ENCODE results near the gene HHIPL1.

Gene HHIPL1

DNA sequence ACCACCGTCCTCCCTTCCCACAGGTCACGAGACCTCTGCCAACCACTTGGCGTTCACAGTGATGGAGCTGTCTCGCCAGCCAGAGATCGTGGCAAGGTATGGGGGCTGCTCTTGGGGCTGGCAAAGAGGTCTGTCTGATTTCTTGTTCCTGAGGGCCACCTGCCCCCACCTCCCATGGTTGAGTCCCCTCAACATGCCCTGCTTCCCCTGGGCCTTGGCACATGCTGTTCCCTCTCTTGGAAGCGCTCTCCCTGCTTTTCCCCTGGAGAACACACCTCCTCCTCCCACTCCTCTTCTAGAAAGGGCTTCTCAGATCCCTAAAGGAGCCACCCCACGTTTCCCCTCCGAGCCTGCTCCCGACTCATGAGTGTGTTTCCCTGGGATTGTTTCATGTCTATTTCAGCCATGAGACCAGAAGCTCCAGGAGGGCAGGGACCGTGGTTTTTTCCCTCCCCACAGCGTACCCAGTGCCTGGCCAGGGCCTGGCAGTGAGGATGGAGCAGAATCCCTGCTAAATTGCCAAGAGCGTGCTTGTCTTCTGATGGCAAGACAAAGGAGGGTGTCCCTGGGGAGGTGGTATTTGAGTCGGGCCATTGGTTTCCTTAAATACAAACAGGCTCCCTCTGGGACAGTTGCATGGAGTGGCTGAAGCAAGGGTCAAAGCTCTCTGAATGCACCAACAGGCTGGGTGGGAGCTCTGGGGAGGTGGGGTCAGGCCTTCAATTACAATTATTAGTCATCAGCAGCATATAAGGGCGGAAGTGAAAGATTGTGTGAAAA lies 73.3 kb downstream of the HHIPL1 start:
- no peak for FAIRE-seq

GRCh38 chr14:99718811-99719192 lies 73.9 kb downstream of the HHIPL1 start:
- no peak for FAIRE-seq

- FAIRE-seq = no peak
Observed at GRCh38 chr14:99720941-99721791, 76.2 kb downstream of the HHIPL1 start.

DNA sequence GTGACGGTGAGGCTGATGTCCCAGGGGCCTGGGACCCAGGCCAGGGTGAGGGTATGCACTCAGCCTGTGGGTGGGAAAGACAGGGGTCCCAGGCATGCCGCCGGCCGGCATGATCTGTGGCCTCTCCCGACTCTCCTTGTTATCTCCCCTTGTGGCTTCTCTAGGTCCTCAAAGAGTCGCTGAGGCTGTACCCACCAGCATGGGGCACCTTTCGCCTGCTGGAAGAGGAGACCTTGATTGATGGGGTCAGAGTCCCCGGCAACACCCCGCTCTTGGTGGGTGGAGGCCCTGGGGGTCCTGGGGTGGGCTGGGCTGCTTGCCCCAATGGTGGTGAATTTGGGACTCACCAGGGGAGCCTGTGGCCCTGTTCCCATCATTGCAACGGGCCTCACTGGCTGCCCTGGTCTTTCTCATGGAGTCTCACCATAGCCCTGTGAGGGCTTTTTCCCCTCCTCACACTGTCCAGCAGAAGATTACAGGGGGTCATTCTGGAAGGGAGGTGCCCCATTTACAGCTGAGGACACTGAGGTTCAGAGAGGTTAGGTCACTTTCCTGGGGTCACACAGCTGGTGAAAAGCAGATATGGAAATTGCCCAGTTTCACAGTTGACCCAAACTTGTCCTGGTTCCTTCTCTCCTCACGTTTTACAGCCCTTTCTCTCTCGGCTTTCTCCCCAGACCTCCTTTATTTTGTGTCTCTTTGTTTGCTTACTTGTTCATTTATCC lies 77.0 kb downstream of the HHIPL1 start:
- FAIRE-seq = no peak

DNA sequence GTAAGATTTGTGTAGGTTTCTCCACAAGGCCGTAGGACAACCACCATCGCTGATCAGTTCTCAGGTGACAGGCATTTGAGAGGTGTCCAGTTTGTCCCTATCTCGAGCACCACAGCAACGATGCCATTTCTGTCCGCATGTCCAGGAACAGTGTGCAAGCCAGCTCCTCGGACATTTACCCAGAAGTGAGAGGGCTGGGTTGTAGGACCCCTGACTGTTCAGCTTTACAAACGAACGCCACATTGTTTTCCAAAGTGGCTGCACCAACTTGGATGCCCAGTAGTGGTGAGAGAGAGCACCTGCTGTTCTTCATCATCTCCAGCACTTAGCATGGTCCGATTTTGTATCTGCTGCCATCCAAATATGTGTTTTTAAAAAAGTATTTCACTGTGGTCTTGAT lies 77.8 kb downstream of the HHIPL1 start:
- no peak for FAIRE-seq

DNA sequence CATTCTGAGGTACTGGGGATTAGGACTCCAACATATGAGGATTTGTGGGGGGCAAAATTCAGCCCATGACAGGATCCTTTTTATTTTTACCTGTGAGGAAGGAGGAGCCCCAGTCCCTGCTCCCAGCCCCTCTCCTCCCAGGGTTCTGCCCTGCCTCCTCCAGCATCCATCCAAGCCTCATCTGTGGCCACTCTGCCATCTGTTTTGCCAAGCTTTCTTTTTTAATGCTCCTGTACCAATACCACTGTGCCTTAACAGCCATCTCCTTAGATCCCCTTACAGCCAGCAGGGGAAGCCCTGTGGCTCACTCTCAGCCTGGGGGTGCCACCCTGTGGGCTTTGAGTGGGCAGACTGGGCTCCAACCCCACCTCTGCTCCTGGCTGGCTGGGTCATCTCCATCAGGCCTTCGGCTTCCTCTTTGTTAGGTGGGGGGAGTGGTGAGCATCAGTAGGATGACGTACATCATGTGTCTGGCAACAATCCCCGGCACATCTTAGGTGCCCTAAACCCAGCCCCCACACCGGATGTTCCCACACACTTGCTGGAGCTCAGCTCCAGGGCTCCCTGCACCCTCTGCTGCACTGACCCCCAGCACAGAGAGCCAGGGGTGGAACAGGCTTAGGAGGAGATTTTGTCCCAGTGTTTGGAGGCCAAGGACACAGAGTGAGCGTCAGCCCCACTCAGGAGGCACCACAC lies 79.4 kb downstream of the HHIPL1 start:
- no peak for FAIRE-seq

DNA sequence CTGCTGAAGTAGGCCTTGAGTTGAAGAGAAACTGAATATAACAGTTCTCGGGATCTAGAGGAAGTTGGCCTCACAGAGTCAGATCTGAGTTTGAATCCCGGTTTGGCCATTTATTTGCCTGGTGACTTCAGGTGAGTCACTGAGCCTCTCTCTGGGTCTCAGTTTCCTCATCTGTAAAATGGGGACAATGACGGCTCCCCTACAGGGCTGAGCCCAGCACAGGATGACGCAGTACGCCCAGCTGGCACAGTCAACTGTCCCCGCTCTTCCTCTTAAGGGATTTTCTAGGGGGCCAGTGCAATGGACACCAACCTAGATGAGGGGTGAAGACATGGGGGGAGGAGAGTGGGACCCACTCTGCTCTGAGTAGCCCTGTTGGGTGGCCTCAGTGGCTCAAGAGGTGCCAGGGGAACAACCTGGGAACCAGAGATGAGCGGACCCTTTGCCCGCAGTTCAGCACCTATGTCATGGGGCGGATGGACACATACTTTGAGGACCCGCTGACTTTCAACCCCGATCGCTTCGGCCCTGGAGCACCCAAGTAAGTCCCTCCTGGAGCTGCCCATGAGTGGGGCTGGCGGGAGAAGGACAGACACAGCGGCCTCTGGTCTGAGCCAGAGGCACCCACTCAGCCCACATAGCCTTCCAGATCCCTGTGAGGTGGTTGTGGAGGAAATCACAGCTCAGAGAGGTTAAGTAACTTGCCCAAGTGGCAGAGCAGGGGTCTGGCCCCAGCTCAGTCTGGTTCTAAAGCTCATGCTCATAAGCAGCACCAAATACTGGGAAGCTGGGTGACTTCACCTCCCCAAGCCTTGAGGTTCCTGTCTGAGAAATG lies 80.2 kb downstream of the HHIPL1 start:
- no peak for FAIRE-seq

- no peak for FAIRE-seq
Observed at GRCh38 chr14:99725774-99726537, 81.0 kb downstream of the HHIPL1 start.

- FAIRE-seq = no peak
Observed at GRCh38 chr14:99726538-99727095, 81.7 kb downstream of the HHIPL1 start.

DNA sequence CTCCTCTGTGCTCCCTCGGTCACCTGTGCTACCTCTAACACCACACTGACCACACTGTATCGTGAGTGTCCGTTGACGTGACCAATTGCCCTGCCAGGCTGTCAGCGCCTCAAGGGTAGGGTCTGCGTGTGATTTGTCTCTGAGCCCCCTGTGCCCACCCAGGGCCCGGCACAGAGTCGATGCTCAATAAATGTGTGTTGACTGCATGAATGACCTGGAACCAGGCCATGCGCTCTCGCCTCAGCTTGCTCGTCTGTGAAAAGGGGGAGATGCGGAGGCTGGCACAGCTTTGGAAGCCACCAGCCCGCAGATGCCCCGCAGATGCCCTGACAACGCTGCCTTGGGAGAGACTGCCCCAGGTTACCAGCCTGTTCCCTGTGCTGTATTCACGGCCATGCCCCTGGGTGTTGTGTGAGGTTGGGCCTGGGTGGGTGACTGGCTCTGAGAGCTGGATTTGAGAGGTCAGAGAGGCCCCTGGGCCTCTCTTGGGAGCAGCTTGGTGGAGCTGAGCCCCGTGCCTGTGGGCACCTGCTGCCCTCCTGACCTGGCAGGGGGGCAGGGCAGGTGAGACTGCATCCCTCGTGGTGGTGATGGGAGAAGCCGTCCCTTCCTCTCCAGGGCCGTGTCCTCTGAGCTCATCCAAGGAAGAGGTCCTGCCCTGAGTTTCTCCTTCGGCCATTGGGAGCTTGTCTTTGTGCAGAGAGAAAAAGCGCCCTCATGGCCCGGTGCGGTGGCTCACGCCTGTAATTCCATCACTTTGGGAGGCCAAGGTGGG lies 82.4 kb downstream of the HHIPL1 start:
- FAIRE-seq = no peak

DNA sequence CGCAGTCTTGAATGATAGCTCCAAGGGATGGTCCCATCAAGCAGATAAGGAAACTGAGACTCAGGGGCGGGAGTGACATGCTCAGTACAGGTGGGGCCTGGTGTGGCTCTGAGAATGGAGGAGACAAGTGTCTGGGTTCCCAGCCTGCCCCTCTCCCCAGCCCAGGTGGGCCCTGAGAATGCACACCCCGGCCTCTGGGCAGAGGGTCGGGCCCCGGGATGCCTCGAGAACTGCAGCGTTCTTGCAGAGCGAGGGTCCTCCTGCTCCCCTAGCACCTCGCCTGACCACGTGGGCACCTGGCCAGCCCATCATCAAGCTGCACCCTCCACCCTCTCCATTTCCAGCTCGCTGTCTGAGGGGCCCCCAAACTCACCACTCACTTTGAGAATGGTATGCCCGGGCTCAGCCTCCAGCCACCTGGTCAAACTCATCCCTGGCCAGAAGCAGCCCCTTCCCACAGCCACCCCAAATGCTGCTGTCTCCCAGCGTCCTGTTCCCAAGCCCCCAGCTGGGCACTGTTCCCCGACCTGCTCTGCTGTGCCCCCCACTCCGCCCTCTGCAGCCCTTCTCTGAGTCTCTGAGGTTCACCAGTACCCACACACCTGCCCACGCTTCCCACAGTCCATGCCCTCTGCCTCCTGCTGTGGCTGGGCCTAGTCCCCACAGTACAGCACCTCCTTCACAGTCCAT lies 83.4 kb downstream of the HHIPL1 start:
- FAIRE-seq = no peak

GRCh38 chr14:99728981-99729451 lies 84.1 kb downstream of the HHIPL1 start:
- no peak for FAIRE-seq
